HCT116 (cell line): Measurements from ENCODE around the gene AGAP5.
"Not testable (repeated sequence)": the region's sequence is repeated elsewhere in the genome, so short reads cannot be mapped to it uniquely, and the experiment has no call there.

ENCODE experiments used
- EGR1 ChIP-seq: IDR thresholded peaks from 2 replicates; pipeline ENCODE4 v1.6.1; 2012; ENCODE audit warnings: low read depth
- EZH2 ChIP-seq: fragments of 200-600 bp; sonication (generic); IDR thresholded peaks from 2 replicates; pipeline ENCODE4 v1.6.1; 2017; ENCODE audit warnings: antibody characterized with exemption, mixed run types
- JUND ChIP-seq: IDR thresholded peaks from 2 replicates; pipeline ENCODE4 v1.6.1; 2012
- POLR2A ChIP-seq: IDR thresholded peaks from 2 replicates; pipeline ENCODE4 v1.7.0; 2011; ENCODE audit warnings: borderline replicate concordance; ENCODE audit not compliant: insufficient read depth, insufficient read length; ENCODE audit errors: extremely low read depth
- POLR2AphosphoS5 ChIP-seq: IDR thresholded peaks from 2 replicates; pipeline ENCODE4 v1.6.1; 2011; ENCODE audit warnings: mild to moderate bottlenecking, low read depth, low read length, moderate library complexity
- RAD21 ChIP-seq: IDR thresholded peaks from 2 replicates; pipeline ENCODE4 v1.6.1; 2012; ENCODE audit warnings: low read depth, mild to moderate bottlenecking
- TF ChIP-seq, protein P1 (sequence below), 3 experiments: fragments of 200-600 bp in 1 of 3; sonication (generic) in 1 of 3; IDR thresholded peaks in 2 of 3; conservative IDR thresholded peaks in 1 of 3; 2 replicates each; pipeline ENCODE4 v1.5.1; 2012 to 2017; ENCODE audit warnings: low read depth in 2 of 3, low read length in 2 of 3, antibody characterized with exemption in 1 of 3, borderline replicate concordance in 1 of 3, control low read depth in 1 of 3, mild to moderate bottlenecking in 1 of 3, mixed read lengths in 1 of 3, mixed run types in 1 of 3, moderate library complexity in 1 of 3; ENCODE audit not compliant: insufficient read depth in 1 of 3
- TF ChIP-seq, protein P2 (sequence below): IDR thresholded peaks from 2 replicates; pipeline ENCODE4 v1.6.1; 2011; ENCODE audit warnings: mild to moderate bottlenecking, low read length, moderate library complexity; ENCODE audit not compliant: insufficient replicate concordance; ENCODE audit errors: extremely low read depth

DNA sequence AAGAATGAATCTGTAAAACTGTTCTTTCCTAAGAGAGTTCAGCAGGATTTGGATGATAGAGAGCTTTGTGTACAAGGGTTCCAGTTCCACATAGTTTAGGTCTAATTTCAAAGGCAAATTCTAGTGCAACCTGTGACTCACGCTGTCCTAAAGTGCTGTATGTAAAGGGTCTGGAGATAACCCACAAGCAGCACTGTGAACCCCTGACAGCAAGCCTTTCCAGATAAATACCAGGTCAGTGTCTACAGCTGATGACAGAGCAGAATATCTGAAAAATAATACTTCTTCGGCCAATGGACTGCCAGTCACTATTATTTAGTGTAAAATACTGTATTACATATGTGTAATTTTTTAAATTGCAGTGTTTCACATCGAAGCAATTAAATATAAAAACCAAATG, 16.0 kb upstream of the AGAP5 start:
- TF ChIP-seq, protein P1, sequence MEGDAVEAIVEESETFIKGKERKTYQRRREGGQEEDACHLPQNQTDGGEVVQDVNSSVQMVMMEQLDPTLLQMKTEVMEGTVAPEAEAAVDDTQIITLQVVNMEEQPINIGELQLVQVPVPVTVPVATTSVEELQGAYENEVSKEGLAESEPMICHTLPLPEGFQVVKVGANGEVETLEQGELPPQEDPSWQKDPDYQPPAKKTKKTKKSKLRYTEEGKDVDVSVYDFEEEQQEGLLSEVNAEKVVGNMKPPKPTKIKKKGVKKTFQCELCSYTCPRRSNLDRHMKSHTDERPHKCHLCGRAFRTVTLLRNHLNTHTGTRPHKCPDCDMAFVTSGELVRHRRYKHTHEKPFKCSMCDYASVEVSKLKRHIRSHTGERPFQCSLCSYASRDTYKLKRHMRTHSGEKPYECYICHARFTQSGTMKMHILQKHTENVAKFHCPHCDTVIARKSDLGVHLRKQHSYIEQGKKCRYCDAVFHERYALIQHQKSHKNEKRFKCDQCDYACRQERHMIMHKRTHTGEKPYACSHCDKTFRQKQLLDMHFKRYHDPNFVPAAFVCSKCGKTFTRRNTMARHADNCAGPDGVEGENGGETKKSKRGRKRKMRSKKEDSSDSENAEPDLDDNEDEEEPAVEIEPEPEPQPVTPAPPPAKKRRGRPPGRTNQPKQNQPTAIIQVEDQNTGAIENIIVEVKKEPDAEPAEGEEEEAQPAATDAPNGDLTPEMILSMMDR (IDR thresholded peaks at IDR 0.05 in 2 of 3, conservative IDR thresholded peaks at IDR 0.05 in 1 of 3; ENCODE audit: borderline replicate concordance in 1 of 3, insufficient read depth in 1 of 3, low read depth in 2 of 3, low read length in 2 of 3): not testable (repeated sequence)
- not testable (repeated sequence) for TF ChIP-seq JUND, EGR1, POLR2AphosphoS5, POLR2A, EZH2, RAD21
- TF ChIP-seq, protein P2, sequence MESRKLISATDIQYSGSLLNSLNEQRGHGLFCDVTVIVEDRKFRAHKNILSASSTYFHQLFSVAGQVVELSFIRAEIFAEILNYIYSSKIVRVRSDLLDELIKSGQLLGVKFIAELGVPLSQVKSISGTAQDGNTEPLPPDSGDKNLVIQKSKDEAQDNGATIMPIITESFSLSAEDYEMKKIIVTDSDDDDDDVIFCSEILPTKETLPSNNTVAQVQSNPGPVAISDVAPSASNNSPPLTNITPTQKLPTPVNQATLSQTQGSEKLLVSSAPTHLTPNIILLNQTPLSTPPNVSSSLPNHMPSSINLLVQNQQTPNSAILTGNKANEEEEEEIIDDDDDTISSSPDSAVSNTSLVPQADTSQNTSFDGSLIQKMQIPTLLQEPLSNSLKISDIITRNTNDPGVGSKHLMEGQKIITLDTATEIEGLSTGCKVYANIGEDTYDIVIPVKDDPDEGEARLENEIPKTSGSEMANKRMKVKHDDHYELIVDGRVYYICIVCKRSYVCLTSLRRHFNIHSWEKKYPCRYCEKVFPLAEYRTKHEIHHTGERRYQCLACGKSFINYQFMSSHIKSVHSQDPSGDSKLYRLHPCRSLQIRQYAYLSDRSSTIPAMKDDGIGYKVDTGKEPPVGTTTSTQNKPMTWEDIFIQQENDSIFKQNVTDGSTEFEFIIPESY: not testable (repeated sequence)
